ENCODE measurements around the gene OR10K1. TPM values are rescaled to one million over a fixed set of nuclear protein-coding genes. Genes with fewer than 3 reads are reported as not detected.
"Not testable (repeated sequence)": the region's sequence is repeated elsewhere in the genome, so short reads cannot be mapped to it uniquely, and the experiment has no call there.

Gene OR10K1
- total RNA-seq = not detected

GRCh38 chr1:158461534-158461933 lies at the start of gene OR10K1:
OR10K1 (plus strand) TSS chr1:158461834; CDS start chr1:158465562, 3,728 bp downstream.
- Mint-ChIP-seq H3K36me3 (no peaks in the 10 kb centered on the region), H3K27me3 (peaks cover 2% of the 10 kb centered on the region), H3K27ac (no peak within 1 kb of the TSS), H3K4me3 (no peak within 1 kb of the TSS), H3K9me3 (no peaks in the 10 kb centered on the region), H3K4me1 (ENCODE audit: low read depth) (no peaks in the 10 kb centered on the region)
- intact Hi-C loops (cut with micrococcal nuclease) = no loop called here
- CTCF ChIA-PET = no interaction called here
- no peak for DNase-seq
- POLR2A ChIA-PET = no interaction called here

GRCh38 chr1:158414651-158415345 lies 46.8 kb upstream of the OR10K1 start:
- Mint-ChIP-seq H3K4me1 (ENCODE audit: low read depth) (no peaks in the 10 kb centered on the region), H3K36me3 (no peaks in the 10 kb centered on the region), H3K27me3 (peaks cover 8% of the 10 kb centered on the region), H3K9me3 (no peaks in the 10 kb centered on the region), H3K4me3 (no peak overlapping the region), H3K27ac (no peak overlapping the region)
- intact Hi-C loops (cut with micrococcal nuclease) = no loop called here
- DNase-seq = no peak
- POLR2A ChIA-PET = no interaction called here
- CTCF ChIA-PET = no interaction called here

GRCh38 chr1:158417586-158417985 lies 44.0 kb upstream of the OR10K1 start:
- DNase-seq = no peak
- ChIA-PET POLR2A (no interaction called here), CTCF (no interaction called here)
- no peak overlapping the region for H3K27ac Mint-ChIP-seq
- intact Hi-C loops (cut with micrococcal nuclease) = no loop called here
- no peaks in the 10 kb centered on the region for H3K9me3 Mint-ChIP-seq
- peaks cover 4% of the 10 kb centered on the region for H3K27me3 Mint-ChIP-seq
- H3K4me1 Mint-ChIP-seq (ENCODE audit: low read depth) = no peaks in the 10 kb centered on the region
- no peak overlapping the region for H3K4me3 Mint-ChIP-seq
- H3K36me3 Mint-ChIP-seq = no peaks in the 10 kb centered on the region

GRCh38 chr1:158422212-158422611 lies 39.4 kb upstream of the OR10K1 start:
- H3K4me1 Mint-ChIP-seq (ENCODE audit: low read depth) = no peaks in the 10 kb centered on the region
- POLR2A ChIA-PET = no interaction called here
- intact Hi-C loops (cut with micrococcal nuclease) = no loop called here
- no peak overlapping the region for H3K27ac Mint-ChIP-seq
- DNase-seq = no peak
- H3K4me3 Mint-ChIP-seq = no peak overlapping the region
- no peaks in the 10 kb centered on the region for H3K36me3 Mint-ChIP-seq
- CTCF ChIA-PET = no interaction called here
- H3K9me3 Mint-ChIP-seq = no peaks in the 10 kb centered on the region
- H3K27me3 Mint-ChIP-seq = no peaks in the 10 kb centered on the region

- H3K27me3 Mint-ChIP-seq = peaks cover 6% of the 10 kb centered on the region
- H3K4me1 Mint-ChIP-seq (ENCODE audit: low read depth) = no peaks in the 10 kb centered on the region
- intact Hi-C loops (cut with micrococcal nuclease) = no loop called here
- no peak overlapping the region for H3K27ac Mint-ChIP-seq
- no peaks in the 10 kb centered on the region for H3K36me3 Mint-ChIP-seq
- no peak for DNase-seq
- POLR2A ChIA-PET = no interaction called here
- H3K9me3 Mint-ChIP-seq = peaks cover 17% of the 10 kb centered on the region
- CTCF ChIA-PET = no interaction called here
- no peak overlapping the region for H3K4me3 Mint-ChIP-seq
Measured at GRCh38 chr1:158425027-158425426, 36.6 kb upstream of the OR10K1 start.

- Mint-ChIP-seq H3K4me3 (no peak within 1 kb of the TSS), H3K36me3 (no peaks in the 10 kb centered on the region), H3K27me3 (peaks cover 8% of the 10 kb centered on the region), H3K27ac (no peak within 1 kb of the TSS), H3K9me3 (peaks cover 17% of the 10 kb centered on the region), H3K4me1 (ENCODE audit: low read depth) (no peaks in the 10 kb centered on the region)
- intact Hi-C loops (cut with micrococcal nuclease) = no loop called here
- POLR2A ChIA-PET = no interaction called here
- CTCF ChIA-PET = no interaction called here
- DNase-seq = no peak
Measured at GRCh38 chr1:158426137-158426536, 35.5 kb upstream of the OR10K1 start, which contains the start of gene OR10K2. OR10K2 (minus strand) TSS chr1:158426237; CDS start chr1:158420866, 5,371 bp downstream.

- H3K4me1 Mint-ChIP-seq (ENCODE audit: low read depth); H3K4me3 Mint-ChIP-seq; CTCF ChIA-PET; DNase-seq; intact Hi-C loops (cut with micrococcal nuclease); H3K36me3 Mint-ChIP-seq; H3K27ac Mint-ChIP-seq; POLR2A ChIA-PET: not testable (repeated sequence)
- Mint-ChIP-seq H3K27me3 (peaks cover 30% of the 10 kb centered on the region), H3K9me3 (peaks cover 22% of the 10 kb centered on the region)
Measured at GRCh38 chr1:158430163-158430562, 31.5 kb upstream of the OR10K1 start.

GRCh38 chr1:158434741-158435140 lies 26.9 kb upstream of the OR10K1 start:
- DNase-seq = no peak
- intact Hi-C loops (cut with micrococcal nuclease) = no loop called here
- H3K27me3 Mint-ChIP-seq = peaks cover 36% of the 10 kb centered on the region
- ChIA-PET POLR2A (no interaction called here), CTCF (no interaction called here)
- peaks cover 5% of the 10 kb centered on the region for H3K9me3 Mint-ChIP-seq
- H3K27ac Mint-ChIP-seq = no peak overlapping the region
- no peaks in the 10 kb centered on the region for H3K4me1 Mint-ChIP-seq (ENCODE audit: low read depth)
- no peak overlapping the region for H3K4me3 Mint-ChIP-seq
- no peaks in the 10 kb centered on the region for H3K36me3 Mint-ChIP-seq

GRCh38 chr1:158445376-158445775 lies 16.3 kb upstream of the OR10K1 start:
- intact Hi-C loops (cut with micrococcal nuclease) = no loop called here
- no peak overlapping the region for H3K4me3 Mint-ChIP-seq
- ChIA-PET POLR2A (no interaction called here), CTCF (no interaction called here)
- H3K27ac Mint-ChIP-seq = no peak overlapping the region
- peaks cover 18% of the 10 kb centered on the region for H3K27me3 Mint-ChIP-seq
- no peaks in the 10 kb centered on the region for H3K4me1 Mint-ChIP-seq (ENCODE audit: low read depth)
- H3K36me3 Mint-ChIP-seq = no peaks in the 10 kb centered on the region
- DNase-seq = no peak
- no peaks in the 10 kb centered on the region for H3K9me3 Mint-ChIP-seq

- Mint-ChIP-seq H3K27me3 (peaks cover 19% of the 10 kb centered on the region), H3K27ac (no peak overlapping the region), H3K36me3 (no peaks in the 10 kb centered on the region), H3K4me3 (no peak overlapping the region), H3K9me3 (peaks cover 13% of the 10 kb centered on the region), H3K4me1 (ENCODE audit: low read depth) (no peaks in the 10 kb centered on the region)
- no peak for DNase-seq
- CTCF ChIA-PET = no interaction called here
- intact Hi-C loops (cut with micrococcal nuclease) = no loop called here
- POLR2A ChIA-PET = no interaction called here
Measured at GRCh38 chr1:158454537-158454936, 7.1 kb upstream of the OR10K1 start.

GRCh38 chr1:158457246-158457645 lies 4.4 kb upstream of the OR10K1 start:
- ChIA-PET POLR2A (no interaction called here), CTCF (no interaction called here)
- intact Hi-C loops (cut with micrococcal nuclease) = no loop called here
- H3K27ac Mint-ChIP-seq = no peak overlapping the region
- H3K4me1 Mint-ChIP-seq (ENCODE audit: low read depth) = no peaks in the 10 kb centered on the region
- peaks cover 2% of the 10 kb centered on the region for H3K9me3 Mint-ChIP-seq
- peaks cover 16% of the 10 kb centered on the region for H3K27me3 Mint-ChIP-seq
- H3K36me3 Mint-ChIP-seq = no peaks in the 10 kb centered on the region
- H3K4me3 Mint-ChIP-seq = no peak overlapping the region
- DNase-seq = no peak

GRCh38 chr1:158458263-158458662 lies 3.4 kb upstream of the OR10K1 start:
- DNase-seq = no peak
- peaks cover 14% of the 10 kb centered on the region for H3K27me3 Mint-ChIP-seq
- no peak overlapping the region for H3K27ac Mint-ChIP-seq
- no peaks in the 10 kb centered on the region for H3K4me1 Mint-ChIP-seq (ENCODE audit: low read depth)
- intact Hi-C loops (cut with micrococcal nuclease) = no loop called here
- no peaks in the 10 kb centered on the region for H3K9me3 Mint-ChIP-seq
- ChIA-PET POLR2A (no interaction called here), CTCF (no interaction called here)
- no peaks in the 10 kb centered on the region for H3K36me3 Mint-ChIP-seq
- H3K4me3 Mint-ChIP-seq = no peak overlapping the region

GRCh38 chr1:158471920-158472319 lies 10.3 kb downstream of the OR10K1 start, which contains the start of gene OR10R2:
OR10R2 (plus strand) TSS chr1:158472220; CDS start chr1:158472326, 106 bp downstream.
- Mint-ChIP-seq H3K27me3 (peaks cover 13% of the 10 kb centered on the region), H3K27ac (no peak within 1 kb of the TSS), H3K4me3 (no peak within 1 kb of the TSS), H3K36me3 (no peaks in the 10 kb centered on the region), H3K9me3 (no peaks in the 10 kb centered on the region), H3K4me1 (ENCODE audit: low read depth) (no peaks in the 10 kb centered on the region)
- ChIA-PET CTCF (no interaction called here), POLR2A (no interaction called here)
- intact Hi-C loops (cut with micrococcal nuclease) = no loop called here
- DNase-seq = no peak
